Measurements from ENCODE around the gene MEX3D. TPM values are rescaled to one million over a fixed set of nuclear protein-coding genes. Genes with fewer than 3 reads are reported as not detected.

Gene MEX3D
- total RNA-seq, 1 donor from 2014 or later: 21.4 TPM

DNA sequence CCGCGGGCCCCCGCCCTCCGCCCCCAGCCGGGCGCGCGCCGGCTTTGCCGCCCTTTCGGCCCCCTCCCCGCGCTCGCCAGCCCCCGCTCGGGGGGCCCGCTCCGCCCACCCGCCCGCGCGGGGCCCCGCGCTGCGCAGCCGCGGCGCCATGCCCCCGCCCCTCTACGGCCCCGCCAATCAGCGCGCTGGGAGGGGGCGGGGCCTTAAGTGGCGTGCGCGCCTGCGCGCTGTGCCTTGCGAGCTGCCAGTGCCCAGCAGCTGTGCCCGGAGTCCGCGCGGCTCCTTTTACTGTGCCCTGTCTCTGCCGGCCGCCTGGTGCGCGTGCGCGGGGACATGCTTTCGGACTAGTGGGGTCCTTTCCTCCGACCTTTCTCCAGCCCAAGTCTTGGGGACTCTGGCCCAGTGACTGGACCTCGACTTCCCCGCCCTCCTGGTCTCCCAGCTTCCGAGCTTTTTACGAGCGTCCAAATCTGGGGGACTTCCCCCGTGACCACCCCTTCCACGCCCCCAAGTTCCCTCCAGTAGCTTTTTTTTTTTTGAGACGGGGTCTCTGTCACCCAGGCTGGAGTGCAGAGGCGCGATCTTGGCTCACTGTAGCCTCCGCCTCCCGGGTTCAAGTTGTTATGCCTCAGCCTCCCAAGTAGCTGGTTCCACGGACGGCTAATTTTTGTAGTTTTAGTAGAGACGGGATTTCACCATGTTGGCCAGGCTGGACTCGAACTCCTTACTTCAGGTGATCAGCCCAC is 24.8 kb upstream of the MEX3D start, which contains the start of gene MBD3:
Gene MBD3, minus strand, starts transcription at position 111 of the 746 bp plus-strand sequence. CDS start 234 bp downstream, outside the sequence.
- Histone ChIP-seq H3K9me3 (no peaks in the 10 kb centered on the region), H3K27ac (peak within 1 kb of the TSS; percentile 89), H3K36me3 (peaks cover 0 to 22% of the 10 kb centered on the region in 2 donors), H3K27me3 (no peaks in the 10 kb centered on the region), H3K4me1 (peaks cover 38% of the 10 kb centered on the region), H3K4me3 (peak within 1 kb of the TSS; percentile 79 to 90)
- DNase-seq (ENCODE audit: extremely low spot score in 2 of 2): no peak
- TF ChIP-seq POLR2AphosphoS5 (IDR thresholded peaks at IDR 0.05; ENCODE audit: insufficient read depth in 1 of 2, low read depth in 1 of 2): peak in 1 of 2 donors; percentile 70
- TF ChIP-seq POLR2A (IDR thresholded peaks at IDR 0.05): peak in 1 of 2 donors; percentile 70
- TF ChIP-seq CTCF (IDR thresholded peaks at IDR 0.05): peak in 1 of 3 experiments; percentile 20
- intact Hi-C loops (cut with DNase I): no loop called here

DNA sequence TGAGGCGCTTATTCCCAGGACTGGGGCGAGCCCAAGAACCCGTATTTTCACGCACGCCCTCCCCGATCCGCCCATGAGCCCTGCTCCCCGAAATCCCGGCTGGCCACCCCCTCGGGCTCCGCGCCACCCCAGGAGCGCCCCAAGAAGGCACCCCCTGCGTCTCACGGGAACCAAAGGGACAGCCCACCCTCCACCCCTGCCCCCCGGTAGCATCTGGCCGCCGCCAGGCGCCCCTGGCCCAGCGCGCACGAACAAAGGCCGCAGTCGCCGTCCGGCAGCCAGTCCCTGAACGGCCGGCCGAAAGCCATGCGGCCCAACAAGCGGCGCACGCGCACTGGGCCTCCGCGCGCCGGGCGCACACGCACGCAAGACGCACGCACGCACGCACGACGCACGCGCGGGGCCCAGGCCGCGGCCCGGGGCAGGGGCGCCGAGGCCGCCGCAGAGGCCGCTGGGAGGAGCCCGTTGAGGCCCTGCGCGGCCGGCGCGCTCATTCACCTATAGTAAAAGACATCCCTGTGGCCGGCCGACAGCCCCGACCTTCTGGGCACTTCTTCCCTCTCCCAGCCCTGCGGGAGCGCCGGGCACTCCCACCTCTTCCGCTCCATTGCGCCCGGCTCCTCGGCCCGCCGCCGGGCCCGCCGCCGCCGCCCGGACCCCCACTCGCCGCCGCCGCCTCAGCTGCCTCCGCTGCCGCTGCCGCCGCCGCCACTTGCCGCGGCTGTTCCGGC is 24.1 kb upstream of the MEX3D start:
- intact Hi-C loops (cut with DNase I): no loop called here
- TF ChIP-seq CTCF (IDR thresholded peaks at IDR 0.05) (no peak), POLR2AphosphoS5 (IDR thresholded peaks at IDR 0.05; ENCODE audit: insufficient read depth in 1 of 2, low read depth in 1 of 2) (peak in 1 of 2 donors; percentile 41), POLR2A (IDR thresholded peaks at IDR 0.05) (peak in 1 of 2 donors; percentile 83)
- peaks cover 0 to 15% of the 10 kb centered on the region in 2 donors for H3K36me3 ChIP-seq

GRCh38 chr19:1591421-1592023 is 23.4 kb upstream of the MEX3D start:
- Histone ChIP-seq H3K36me3 (peaks cover 0 to 8% of the 10 kb centered on the region in 2 donors), H3K4me1 (peaks cover 40% of the 10 kb centered on the region), H3K4me3 (peak overlapping the region; percentile 79 to 90), H3K27ac (peak overlapping the region; percentile 89), H3K27me3 (no peaks in the 10 kb centered on the region), H3K9me3 (no peaks in the 10 kb centered on the region)
- no peak for TF ChIP-seq POLR2AphosphoS5 (IDR thresholded peaks at IDR 0.05; ENCODE audit: insufficient read depth in 1 of 2, low read depth in 1 of 2)
- no peak for TF ChIP-seq CTCF (IDR thresholded peaks at IDR 0.05)
- no peak for TF ChIP-seq POLR2A (IDR thresholded peaks at IDR 0.05)
- no peak for DNase-seq (ENCODE audit: extremely low spot score in 2 of 2)
- intact Hi-C loops (cut with DNase I): no loop called here

More for the DNA sequence above, 24.1 kb upstream of the MEX3D start:
- Histone ChIP-seq H3K4me3 (peak overlapping the region; percentile 79 to 90), H3K27me3 (no peaks in the 10 kb centered on the region), H3K4me1 (peaks cover 40% of the 10 kb centered on the region), H3K9me3 (no peaks in the 10 kb centered on the region), H3K27ac (peak overlapping the region; percentile 89)
- DNase-seq (ENCODE audit: extremely low spot score in 2 of 2): no peak

GRCh38 chr19:1590641-1591397 is 22.7 kb upstream of the MEX3D start:
- Histone ChIP-seq H3K4me3 (peak overlapping the region; percentile 79 to 90), H3K9me3 (no peaks in the 10 kb centered on the region), H3K36me3 (peaks cover 0 to 2% of the 10 kb centered on the region in 2 donors), H3K27ac (no peak overlapping the region), H3K4me1 (peaks cover 40% of the 10 kb centered on the region), H3K27me3 (no peaks in the 10 kb centered on the region)
- TF ChIP-seq CTCF (IDR thresholded peaks at IDR 0.05) (no peak), POLR2AphosphoS5 (IDR thresholded peaks at IDR 0.05; ENCODE audit: insufficient read depth in 1 of 2, low read depth in 1 of 2) (no peak), POLR2A (IDR thresholded peaks at IDR 0.05) (no peak)
- no peak for DNase-seq (ENCODE audit: extremely low spot score in 2 of 2)
- intact Hi-C loops (cut with DNase I): no loop called here

Measured in vagina (tissue), 2 donors.